Left lung (tissue), 10 donors: Measurements from ENCODE around the gene HLA-B. TPM values are rescaled to one million over a fixed set of nuclear protein-coding genes. Genes with fewer than 3 reads are reported as not detected.

ENCODE experiments used
- ATAC-seq: fragments of 200-7000 bp; cut with Tn5 transposase; one replicate; pipeline ENCODE4 v1.9.1; 2020; ENCODE audit warnings: moderate library complexity
- DNase-seq, 4 donors: peaks; one replicate each; pipeline ENCODE4 v3.0.0-alpha.2; 2013 to 2020
- H3K27ac ChIP-seq, 2 donors: fragments of 200-600 bp; sonication (generic) in 1 of 2; one replicate each; pipeline versions ENCODE4 v1.5.0 to v1.8.0; 2020 to 2021
- H3K27me3 ChIP-seq, 2 donors: fragments of 200-600 bp; sonication (generic) in 1 of 2; one replicate each; pipeline versions ENCODE4 v1.5.0 to v1.8.0; 2020 to 2021
- H3K36me3 ChIP-seq, 2 donors: fragments of 200-600 bp; sonication (generic) in 1 of 2; one replicate each; pipeline versions ENCODE4 v1.5.0 to v1.8.0; 2020 to 2021
- H3K4me1 ChIP-seq, 2 donors: fragments of 200-600 bp; one replicate each; pipeline ENCODE4 v1.8.0; 2021
- H3K4me3 ChIP-seq, 2 donors: fragments of 200-600 bp; sonication (generic) in 1 of 2; one replicate each; pipeline versions ENCODE4 v1.5.0 to v1.8.0; 2020 to 2021; ENCODE audit warnings: mild to moderate bottlenecking in 1 of 2
- H3K9me3 ChIP-seq, 2 donors: fragments of 200-600 bp; sonication (generic) in 1 of 2; one replicate each; pipeline versions ENCODE4 v1.5.0 to v1.8.0; 2020 to 2021
- CTCF ChIP-seq, 2 donors: fragments of 200-600 bp; sonication (generic) in 1 of 2; IDR thresholded peaks; one replicate each; pipeline versions ENCODE4 v1.5.0 to v1.8.0; 2021; ENCODE audit warnings: antibody characterized with exemption in 2 of 2
- intact Hi-C, 2 donors: fragments of 100-400 bp; cut with DNase I; formaldehyde crosslinking; loops; one replicate each; pipeline versions ENCODE4 v1.11.2 to v1.14.2; 2022
- polyA plus RNA-seq, 6 donors: library from polyadenylated mRNA; unstranded; fragments of 120-200 nt; gene quantifications; one replicate each; pipeline ENCODE4 v1.2.1, GENCODE V29; 2013; ENCODE audit not compliant: insufficient read length in 6 of 6
- total RNA-seq, 2 donors: library from RNA; stranded (reverse); fragmentation: NEBNext Ultra II Directional; extraction: Animal tissue kit (Norgen Biotek cat#: 25700); gene quantifications; one replicate each; pipeline ENCODE4 v1.2.1, GENCODE V29; 2021
- donor health status: DM: no; HTN: yes; CAD: no.
- donor health status: DM: no; HTN: no; CAD: no.

Gene HLA-B
- total and polyA plus RNA-seq, 8 donors, result 285 to 2,503 (median 391) TPM

DNA sequence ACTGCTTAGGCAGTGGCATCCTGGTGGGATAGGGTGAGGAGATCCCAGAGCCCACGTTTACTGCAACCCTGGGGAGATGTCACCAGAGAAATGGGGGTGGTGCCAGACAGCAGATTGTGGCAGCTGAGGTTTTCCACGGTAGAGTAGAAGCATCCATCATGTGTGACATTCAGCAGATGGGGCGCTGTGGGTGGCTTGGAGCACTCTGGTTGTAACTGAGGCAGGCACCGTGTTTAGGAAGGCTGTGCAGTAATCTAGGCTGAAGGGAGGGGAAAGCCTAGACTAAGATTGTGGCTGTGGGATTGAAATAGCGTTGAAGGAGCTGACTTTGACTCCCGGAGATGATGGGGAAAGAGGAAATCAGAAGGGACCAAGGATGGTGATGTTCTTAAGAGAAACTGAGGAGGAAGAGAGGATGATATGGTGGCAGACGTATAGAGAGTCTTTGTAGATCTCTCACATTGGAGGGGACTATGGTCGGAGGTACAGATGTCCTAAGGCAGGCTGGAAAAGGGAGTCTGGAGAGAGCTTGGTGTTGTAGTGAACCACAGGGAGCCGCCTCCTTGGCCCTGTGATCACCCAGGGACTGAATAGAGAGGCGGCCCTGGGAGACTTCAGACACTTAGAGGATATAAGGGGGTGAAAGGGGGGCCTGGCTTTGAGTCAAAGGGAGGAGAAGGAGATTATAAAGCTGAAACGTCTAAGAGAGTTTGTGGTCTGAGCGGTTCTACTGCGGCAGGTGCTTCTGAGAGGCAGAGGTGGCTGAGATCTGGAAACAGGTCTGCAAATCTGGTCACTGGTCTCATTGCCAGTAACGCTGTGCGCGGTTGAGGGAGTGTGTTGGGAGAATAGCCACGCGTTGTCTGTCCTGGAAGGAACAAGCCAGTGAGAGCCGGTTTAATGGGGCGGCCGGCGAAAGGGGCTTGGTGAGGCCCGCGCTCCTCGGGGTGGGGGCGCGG lies 45.6 kb upstream of the HLA-B start:
- Histone ChIP-seq H3K27me3 (no peaks in the 10 kb centered on the region), H3K9me3 (no peaks in the 10 kb centered on the region), H3K4me1 (peaks cover 18 to 78% of the 10 kb centered on the region in 2 donors), H3K36me3 (no peaks in the 10 kb centered on the region), H3K4me3 (peak overlapping the region; percentile 58 to 75), H3K27ac (peak overlapping the region; percentile 96 to 99)
- no peak for TF ChIP-seq CTCF (IDR thresholded peaks at IDR 0.05)
- intact Hi-C loops, result no loop called here
- ATAC-seq (peak; percentile 1), DNase-seq (peak in 2 of 4 donors; percentile 4 to 11)

- peak overlapping the region; percentile 71 to 75 for H3K4me3 ChIP-seq
- H3K9me3 ChIP-seq, result no peaks in the 10 kb centered on the region
- TF ChIP-seq CTCF (IDR thresholded peaks at IDR 0.05), result no peak
- ATAC-seq (peak; percentile 33), DNase-seq (peak in 1 of 4 donors; percentile 66)
- peaks cover 18 to 78% of the 10 kb centered on the region in 2 donors for H3K4me1 ChIP-seq
- H3K27me3 ChIP-seq, result no peaks in the 10 kb centered on the region
- intact Hi-C loops, result no loop called here
- no peaks in the 10 kb centered on the region for H3K36me3 ChIP-seq
- peak overlapping the region; percentile 96 to 99 for H3K27ac ChIP-seq
Measured at GRCh38 chr6:31401403-31401802, 44.4 kb upstream of the HLA-B start.

DNA sequence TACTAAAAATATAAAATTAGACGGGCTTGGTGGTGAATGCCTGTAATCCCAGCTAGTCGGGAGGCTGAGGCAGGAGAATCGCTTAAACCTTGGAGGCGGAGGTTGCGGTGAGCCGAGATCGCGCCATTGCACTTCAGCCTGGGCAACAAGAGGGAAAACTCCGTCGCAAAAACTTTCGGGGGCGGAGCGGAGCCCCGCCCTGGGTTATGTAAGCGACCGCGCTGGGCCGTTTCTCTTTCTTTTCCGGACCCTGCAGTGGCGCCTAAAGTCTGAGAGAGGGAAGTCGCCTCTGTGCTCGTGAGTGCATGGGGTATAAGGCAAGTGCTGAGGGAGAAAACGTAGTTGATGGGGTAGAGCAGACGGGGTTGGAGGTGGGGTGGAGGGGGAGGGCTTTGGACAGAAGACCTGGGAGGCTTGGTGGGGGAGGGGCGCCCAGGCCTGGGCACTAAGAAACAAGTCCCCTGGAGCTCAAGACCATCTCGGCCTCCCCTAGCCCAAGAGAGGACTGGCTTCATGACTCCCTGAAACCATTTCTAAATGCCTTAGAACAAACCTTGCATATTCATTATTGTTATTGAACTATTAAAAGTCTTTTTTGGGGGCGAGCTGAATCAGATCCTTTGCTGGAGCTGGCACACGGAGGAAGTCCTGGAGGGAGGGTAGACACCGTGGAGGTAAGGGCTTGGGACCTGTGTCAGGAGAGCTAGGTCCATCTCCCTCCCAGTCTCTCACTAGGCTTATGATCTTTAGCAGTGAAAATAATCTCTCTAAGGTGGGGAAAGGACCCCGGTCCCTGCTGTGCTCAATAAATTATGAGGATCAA lies 43.7 kb upstream of the HLA-B start:
- H3K27ac ChIP-seq, result peak overlapping the region; percentile 96 to 99
- DNase-seq (peak; percentile 22 to 94 (median 70)), ATAC-seq (peak; percentile 66)
- intact Hi-C loops, result no loop called here
- peaks cover 18 to 73% of the 10 kb centered on the region in 2 donors for H3K4me1 ChIP-seq
- H3K27me3 ChIP-seq, result no peaks in the 10 kb centered on the region
- H3K4me3 ChIP-seq, result peak overlapping the region; percentile 71 to 75
- H3K9me3 ChIP-seq, result no peaks in the 10 kb centered on the region
- H3K36me3 ChIP-seq, result no peaks in the 10 kb centered on the region
- no peak for TF ChIP-seq CTCF (IDR thresholded peaks at IDR 0.05)

DNA sequence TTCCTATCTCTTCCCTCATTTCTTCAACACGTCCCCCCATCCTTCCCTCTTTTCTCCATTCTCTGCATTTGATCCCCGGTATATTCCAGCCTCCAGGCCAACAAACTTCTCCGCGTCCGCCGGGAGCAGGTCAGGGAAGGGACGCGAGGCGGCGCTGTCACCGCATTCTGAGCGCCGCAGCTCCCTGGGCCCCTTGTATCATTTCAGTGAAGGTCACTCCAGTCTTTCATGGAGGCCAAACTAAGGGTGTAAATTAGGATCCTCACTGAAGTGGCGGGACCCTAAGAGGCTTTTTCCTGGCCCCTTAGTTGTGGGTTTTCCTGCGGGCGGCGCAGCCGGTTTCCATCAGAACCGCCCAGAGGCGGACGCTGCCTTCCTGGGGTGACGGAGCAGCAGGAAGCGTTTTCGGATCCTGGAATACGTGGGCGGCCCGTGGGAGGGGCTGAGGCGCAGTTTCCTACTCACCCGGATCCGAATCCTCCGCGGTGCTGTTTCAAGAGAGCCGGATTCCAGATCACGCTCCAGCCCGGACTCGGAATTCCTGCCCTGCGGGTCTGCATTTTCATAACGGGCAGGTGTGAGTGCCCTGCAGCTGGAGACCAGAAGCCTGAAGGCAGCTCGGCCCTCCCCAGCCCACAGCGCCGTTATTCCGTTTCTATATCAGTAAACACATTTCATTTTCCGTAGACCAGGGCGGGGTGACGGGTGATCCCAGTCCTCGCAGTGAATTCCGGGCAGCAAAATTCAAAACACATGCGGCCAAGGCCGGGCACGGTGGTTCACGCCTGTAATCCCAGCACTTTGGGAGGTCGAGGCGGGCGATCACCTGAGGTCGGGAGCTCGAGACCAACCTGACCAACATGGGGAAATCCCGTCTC lies 42.8 kb upstream of the HLA-B start:
- peak overlapping the region; percentile 96 to 99 for H3K27ac ChIP-seq
- intact Hi-C loops, result loop anchor here in 1 of 2 donors (5.0 kb wide), 1 partner anchor 42 kb away; no protein-coding TSS in a partner anchor
- peak; percentile 75 to 80 for TF ChIP-seq CTCF (IDR thresholded peaks at IDR 0.05)

More for the DNA sequence above, 42.8 kb upstream of the HLA-B start:
- no peaks in the 10 kb centered on the region for H3K27me3 ChIP-seq
- H3K4me3 ChIP-seq, result peak overlapping the region; percentile 71 to 75
- H3K36me3 ChIP-seq, result no peaks in the 10 kb centered on the region
- no peaks in the 10 kb centered on the region for H3K9me3 ChIP-seq
- peak; percentile 85 to 95 (median 92) for DNase-seq
- peak; percentile 79 for ATAC-seq
- peaks cover 18 to 68% of the 10 kb centered on the region in 2 donors for H3K4me1 ChIP-seq
